CD4-positive, alpha-beta T cell treated with Interleukin-6 for 4 hours (primary cell): ENCODE results near the gene PUS1.

Source experiments
- DNase-seq: peaks from one replicate; pipeline ENCODE4 v3.0.0-alpha.2; 2020; ENCODE audit warnings: mixed read lengths

PUS1 gene

DNA sequence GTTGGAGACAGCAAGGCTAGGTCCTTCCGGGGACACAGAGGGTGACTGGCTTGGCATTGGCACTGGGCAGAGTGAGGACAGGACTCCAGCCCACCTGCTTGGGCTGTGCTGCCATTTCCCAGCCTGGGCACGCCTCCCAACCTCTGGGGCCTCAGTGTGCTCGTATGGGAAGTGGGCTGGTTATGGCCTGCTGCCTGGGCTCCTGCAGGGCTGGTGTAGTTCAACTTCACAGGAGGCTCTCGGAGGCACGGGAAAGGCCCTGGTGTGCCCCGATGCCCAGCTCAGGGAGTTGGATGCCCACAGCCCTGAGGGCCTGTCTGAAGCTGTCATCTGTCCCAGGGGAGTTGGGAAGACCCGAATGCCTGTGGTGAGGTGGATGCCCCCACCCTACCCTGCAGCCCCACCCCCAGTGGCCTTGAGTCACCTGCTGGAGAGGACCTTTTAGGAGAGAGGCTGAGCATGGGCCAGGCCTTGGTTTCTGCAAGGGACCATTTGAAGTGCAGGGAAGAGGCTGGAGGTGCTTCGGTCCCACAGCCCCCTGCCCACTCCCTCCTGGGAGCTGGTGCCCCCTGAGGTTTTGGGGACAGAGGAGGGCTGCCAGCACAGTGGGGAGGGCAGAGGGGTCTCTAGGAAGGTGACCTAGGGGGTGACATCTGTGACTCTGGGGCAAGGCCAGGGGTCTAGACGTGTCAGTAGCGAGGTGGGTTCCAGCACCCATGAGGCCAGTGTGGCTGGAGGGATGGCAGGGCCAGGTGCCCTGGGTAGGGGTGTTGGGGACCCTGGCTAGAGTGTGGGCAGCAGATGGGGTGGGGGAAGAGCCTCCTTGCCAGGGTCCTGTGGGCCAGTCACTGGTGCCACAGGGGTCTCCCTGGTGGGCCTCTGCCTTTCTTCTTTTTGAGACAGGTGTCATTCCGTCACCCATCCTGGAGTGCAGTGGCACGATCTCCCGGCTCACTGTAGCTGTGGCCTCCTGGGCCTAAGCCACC, 25.5 kb upstream of the PUS1 start:
- no peak for DNase-seq

DNA sequence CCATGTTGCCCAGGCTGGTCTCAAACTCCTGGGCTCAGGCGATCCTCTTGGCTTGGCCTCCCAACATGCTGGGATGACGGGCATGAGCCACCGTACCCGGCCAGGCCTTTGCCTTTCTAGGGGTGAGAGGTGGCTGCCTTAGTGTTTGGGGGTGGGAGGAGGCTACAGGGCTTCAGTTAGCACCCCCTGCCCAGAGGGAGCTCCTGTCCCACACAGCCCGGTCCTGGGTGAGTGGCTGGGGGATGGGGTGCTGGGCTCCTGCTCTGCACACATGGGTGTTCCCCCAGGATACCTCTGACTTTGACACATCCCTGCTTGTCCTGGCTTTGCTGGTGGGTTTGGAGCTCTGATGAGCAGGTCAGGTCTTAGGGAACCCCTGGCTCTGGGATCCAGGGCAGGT, 24.7 kb upstream of the PUS1 start:
- DNase-seq = no peak

DNA sequence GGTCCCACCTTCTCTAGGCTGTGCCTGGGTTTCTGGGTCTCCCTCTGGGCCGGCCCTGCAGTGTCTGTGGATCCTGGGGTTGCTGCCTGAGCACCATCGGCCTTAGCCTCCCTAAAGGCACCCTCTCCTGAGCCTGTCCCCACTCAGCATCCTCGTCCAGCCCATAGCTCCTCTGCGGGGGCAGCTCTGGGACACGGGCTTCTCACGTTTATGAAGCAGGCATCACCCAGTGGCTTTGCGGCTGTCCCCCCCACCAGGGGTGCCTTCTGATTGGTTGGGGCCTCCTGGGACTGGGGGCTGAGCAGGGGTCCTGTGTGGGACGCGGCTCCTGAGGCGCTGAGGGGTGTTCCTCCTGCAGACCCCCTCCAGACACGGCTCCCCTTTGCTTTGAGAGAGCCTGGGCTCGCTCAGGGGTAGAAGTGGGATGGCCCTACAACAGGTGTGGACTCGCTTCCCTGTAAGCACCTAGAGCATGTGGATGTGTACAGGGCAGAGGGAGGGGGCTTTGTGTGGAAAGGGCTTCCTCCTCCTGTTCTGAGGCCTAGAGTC, 23.9 kb upstream of the PUS1 start:
- DNase-seq = no peak

DNA sequence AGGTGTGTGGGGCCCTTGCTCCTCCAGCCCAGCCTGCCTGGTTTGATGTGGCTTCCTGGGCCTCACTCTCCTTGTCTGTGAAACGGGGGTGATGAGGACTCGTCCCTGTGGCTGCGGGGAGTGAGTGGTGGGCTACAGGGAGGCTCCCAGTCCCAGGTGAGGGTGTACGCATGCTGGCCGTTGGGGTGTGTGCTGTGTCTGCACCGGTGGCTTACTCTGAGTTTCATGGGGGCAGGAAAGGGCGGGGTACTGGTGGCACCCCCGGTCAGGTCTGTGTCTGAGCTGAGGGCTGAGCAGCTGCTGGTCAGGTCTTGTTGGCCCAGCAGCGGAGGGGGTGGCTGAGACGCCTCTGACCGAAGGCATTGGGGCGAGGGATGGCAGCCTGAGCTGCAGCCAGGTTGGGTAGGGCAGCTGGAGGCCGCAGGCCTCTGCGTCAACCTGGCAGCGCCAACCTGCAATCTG, 23.4 kb upstream of the PUS1 start:
- no peak for DNase-seq

DNA sequence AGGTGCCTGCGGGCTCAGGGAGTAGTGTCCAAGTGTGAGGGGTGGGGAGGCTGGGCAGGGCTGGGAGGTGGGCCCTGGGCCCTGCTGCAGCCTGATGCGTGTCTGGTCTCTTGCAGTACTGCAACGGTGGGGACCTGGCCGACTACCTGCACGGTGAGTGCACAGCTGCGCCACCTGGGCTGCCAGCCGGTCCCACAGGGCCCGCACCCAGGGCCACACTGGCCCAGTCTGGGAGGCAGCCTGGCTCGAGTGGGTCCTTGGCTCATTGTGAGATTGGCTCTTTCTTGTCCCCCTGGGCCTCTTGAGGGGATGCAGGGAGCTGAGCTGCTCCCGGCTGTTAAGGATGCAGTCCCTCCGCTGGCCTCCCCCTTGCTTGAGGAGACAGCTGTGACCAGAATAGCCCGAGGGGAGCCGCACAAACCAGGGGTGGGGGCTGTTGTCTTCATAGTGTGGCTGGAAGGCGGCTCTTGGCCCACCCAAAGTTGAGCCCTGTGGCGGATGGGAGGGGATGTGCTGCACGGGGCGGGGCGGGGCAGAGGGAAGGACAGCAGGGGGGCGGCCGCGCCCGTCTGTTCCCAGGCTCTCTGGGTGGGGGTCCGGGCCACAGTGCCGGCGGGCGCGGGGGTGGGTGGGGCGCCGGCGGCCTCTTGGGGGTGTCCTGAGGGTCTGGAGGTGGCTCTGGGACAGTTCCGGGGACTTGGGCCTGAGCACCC, 21.5 kb upstream of the PUS1 start:
- no peak for DNase-seq

DNA sequence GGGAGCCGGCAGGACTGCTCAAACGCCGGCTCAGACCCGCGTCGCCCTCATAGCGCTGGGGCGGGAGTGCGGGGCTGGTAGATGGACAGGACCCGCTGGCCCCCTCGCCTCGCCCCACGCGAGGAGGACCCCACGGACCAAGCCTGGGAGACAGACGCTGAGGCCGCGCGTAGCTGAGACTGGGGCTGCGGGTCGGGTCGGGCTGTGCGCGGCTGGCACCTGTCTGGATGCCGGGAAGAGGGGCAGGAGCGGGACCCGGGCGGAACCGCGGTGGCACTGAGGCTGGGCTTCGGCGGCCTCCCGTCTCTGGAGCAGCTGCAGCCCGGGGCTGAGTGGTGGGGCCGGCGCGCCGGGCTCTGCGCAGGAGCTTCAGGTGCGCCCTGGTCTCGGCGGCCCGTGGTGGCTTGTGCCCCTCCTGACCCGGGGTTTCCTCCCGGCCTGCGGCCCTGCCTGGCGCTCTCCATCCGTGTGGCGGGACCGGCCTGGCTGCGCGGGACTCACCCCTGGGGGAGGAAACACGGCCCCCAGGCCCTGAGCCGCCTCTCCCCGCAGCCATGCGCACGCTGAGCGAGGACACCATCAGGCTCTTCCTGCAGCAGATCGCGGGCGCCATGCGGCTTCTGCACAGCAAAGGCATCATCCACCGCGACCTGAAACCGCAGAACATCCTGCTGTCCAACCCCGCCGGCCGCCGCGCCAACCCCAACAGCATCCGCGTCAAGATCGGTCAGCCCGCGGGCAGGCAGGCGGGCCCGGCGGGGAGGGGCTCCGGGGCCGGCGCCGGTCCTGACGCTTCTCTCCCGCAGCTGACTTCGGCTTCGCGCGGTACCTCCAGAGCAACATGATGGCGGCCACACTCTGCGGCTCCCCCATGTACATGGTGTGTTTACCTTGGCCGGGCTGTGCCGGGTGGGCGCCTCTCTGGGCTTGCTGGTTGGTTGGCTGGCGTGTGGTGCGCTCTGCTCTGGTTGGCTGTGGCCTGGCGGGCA, 20.7 kb upstream of the PUS1 start:
- DNase-seq = no peak

DNA sequence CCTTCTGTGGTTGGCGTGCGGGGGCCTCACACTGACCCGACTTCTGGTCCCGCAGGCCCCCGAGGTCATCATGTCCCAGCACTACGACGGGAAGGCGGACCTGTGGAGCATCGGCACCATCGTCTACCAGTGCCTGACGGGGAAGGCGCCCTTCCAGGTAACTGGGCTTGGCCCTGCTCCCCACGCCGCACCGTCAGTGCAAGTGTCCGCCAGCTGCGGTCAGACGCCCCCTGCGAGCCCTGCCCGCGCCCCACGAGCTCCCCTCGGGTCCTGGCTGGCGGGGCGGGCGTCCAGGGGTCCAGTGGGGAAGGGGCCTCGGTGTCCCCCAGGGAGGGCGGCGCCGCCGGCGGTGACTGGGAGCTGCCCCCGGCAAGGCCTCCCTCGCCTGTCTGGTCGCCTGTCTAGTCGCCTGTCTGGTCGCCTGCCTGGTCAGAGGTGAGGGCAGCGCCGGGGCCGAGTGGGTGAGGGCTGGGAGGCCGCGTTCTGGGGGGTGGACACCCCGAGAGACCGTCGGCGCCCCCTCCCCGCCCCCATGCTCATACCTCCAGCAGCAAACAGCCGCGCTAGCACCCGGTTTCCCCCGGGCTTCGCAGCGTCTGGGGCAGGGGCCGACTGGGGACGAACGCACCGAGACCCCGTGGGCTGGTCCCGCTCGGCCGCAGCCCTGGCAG, 19.9 kb upstream of the PUS1 start:
- no peak for DNase-seq

DNA sequence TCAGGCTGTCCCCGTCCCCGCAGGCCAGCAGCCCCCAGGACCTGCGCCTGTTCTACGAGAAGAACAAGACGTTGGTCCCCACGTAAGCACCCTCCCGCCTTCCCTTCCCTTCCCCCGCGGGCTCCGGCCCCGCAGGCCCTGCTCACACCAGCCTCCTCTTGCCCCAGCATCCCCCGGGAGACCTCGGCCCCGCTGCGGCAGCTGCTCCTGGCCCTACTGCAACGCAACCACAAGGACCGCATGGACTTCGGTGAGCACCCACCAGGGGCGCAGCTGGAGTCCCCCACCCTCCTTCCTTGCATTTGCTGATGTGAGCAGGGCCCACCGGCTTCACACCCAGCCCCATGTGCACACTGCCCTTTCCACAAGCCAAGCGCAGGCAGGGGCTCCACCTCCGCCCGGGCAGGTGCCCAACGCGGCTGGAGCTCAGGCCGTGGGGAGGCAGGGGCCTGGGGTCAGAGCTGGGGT, 19.3 kb upstream of the PUS1 start:
- DNase-seq = no peak

DNA sequence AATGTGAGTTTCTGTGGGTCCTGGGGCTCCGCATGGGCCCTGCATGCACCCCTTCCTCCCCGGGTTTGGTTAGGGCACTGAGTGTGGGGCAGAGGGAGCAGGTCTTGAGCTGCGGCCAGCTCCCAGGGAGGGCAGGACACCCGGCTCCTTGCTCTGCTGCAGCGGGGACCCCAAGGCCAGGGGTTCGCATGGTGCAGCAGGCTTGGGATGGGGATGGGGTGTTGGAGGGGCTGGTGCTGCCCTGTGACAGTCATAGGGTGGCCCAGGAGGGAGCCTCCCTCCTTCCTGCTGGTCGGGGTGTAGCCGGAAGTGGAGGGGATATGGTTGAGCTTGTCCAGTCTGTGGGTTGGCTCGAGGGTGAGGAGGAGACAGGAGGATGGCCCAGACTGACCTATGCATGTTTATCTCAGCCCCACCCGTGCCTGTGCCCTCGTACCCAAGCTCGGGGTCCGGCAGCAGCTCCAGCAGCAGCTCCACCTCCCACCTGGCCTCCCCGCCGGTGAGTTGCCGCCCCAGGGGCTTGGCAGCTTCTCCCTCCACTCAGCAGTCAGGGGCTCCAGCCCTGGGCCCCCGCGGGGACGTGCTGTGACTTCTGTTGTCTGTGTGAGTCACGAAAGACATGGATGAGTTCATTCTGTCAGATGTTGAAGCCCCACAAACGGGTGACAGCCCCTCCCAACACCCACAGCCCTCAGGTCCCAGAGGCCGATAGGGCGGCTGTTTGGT, 18.6 kb upstream of the PUS1 start:
- no peak for DNase-seq

DNA sequence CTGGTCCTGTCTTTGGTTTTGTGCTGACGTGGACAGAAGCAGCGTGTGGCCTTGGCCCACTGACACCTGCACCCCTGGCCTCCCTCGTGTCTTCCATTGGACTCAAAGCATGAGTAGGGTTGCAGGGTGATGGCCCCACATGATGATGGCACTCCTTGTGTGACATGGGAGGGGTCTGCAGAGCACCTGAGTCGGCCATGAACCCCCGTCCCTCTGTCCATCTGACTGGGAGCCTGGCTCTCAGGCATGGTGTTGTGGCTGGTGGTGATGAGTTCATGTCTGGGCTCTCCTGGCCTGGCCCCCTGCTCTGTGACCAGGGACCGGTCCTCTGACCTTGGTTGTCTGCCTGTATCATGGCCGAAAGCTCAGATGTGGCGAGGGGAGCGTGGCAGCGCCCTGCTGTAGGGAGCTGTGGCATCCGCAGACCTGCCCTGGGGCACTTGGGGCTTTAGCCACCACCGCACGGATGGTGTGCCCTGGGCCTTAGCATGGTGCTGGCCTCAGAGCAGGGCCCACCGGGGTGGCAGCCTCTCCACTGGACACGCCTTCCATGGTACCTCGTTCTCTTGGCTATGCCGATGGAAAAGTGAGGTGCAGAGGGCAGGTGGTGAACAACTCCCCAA, 17.9 kb upstream of the PUS1 start:
- no peak for DNase-seq

DNA sequence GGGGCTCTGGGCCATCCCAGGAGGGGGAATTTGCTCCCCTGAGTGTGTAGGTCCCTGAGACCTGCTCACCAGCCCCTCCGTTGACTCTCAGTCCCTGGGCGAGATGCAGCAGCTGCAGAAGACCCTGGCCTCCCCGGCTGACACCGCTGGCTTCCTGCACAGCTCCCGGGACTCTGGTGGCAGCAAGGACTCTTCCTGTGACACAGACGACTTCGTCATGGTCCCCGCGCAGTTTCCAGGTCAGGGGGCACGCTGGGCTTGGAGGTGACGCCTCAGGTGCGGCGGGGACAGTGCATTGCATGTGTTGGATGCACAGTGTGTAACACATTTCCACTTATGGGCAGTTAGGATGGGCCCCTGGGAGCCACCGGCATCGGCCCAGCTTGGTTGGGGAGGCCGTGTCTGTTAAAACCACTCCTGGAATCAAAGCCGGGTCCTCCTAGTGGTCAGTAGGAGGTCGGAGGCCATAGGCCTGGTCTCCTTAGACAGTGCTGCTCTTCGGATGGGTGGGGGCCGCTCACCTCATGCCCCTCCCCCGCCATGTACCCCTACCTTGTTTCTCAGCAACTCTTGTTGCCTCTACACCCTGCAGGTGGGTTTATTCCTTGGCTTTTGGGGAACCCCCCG, 17.1 kb upstream of the PUS1 start:
- DNase-seq = no peak

DNA sequence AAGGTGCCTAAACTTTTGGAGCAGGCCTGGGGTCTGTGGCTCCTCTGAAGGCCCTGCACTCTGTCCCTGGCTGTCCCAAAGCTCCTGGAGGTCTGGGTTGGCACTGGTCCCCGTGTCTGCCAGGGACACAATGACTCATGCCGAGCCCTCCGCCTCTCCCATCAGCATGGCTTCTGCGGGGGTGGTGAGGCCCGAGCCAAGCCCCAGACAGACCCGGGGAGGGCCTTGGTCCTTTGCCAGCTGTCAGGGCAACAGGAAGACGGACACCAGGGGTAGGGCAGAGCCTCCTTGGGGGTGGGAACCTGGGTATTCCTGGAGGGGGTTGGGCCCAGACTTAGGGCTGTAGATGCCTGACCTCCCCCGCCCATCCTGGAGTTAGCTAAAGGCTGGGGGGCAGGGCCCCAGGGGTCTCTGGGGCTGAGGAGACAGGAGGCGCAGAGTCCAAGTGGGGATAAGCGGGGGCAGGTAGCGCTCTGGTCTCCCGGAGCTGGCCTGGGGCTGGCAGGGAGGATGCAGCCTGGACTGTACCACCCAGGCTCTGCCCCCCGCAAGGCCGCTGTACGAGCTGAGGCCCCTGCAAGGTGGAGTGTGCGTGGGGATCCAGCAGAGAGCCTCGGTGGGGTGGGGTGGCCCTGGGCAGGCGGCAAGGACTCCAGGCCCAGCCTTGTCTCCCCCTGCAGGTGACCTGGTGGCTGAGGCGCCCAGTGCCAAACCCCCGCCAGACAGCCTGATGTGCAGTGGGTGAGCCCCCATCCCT, 16.4 kb upstream of the PUS1 start:
- no peak for DNase-seq

DNA sequence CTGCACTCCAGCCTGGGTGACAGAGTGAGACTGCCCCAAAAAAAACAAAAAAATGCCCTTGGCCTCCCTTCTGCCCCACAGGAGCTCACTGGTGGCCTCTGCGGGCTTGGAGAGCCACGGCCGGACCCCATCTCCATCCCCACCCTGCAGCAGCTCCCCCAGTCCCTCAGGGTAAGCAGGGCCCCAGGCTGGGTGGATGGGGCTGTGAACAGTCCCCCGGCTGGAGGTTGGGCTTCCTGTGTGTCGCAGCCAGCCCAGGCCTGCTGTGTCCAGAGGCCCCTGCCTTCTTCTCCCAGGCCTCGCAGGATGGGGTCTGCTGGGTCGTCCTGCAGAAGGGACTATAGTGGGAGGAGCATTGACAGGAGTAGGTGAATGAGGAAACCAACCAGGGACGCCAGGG, 15.4 kb upstream of the PUS1 start:
- DNase-seq = no peak

DNA sequence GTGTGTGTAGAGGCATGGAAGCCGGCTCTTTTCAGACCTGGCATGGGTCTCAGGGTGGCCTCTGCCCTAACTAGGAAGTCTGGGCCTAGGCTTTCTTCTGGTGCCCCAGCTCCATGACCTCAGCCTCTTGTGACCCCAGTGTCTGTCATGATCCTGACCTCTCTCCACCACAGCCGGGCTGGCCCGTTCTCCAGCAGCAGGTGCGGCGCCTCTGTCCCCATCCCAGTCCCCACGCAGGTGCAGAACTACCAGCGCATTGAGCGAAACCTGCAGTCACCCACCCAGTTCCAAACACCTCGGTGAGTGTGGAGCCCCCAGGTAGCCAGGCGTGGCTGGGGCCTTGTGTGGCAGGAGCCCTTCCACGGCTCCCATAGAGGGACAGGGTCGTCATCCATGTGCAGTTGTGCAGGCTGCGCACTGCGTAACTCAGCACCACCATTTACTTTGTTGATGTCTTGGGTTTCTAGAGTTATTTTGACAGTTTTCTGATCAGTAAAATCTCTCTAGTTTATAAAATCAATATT, 14.8 kb upstream of the PUS1 start:
- no peak for DNase-seq

DNA sequence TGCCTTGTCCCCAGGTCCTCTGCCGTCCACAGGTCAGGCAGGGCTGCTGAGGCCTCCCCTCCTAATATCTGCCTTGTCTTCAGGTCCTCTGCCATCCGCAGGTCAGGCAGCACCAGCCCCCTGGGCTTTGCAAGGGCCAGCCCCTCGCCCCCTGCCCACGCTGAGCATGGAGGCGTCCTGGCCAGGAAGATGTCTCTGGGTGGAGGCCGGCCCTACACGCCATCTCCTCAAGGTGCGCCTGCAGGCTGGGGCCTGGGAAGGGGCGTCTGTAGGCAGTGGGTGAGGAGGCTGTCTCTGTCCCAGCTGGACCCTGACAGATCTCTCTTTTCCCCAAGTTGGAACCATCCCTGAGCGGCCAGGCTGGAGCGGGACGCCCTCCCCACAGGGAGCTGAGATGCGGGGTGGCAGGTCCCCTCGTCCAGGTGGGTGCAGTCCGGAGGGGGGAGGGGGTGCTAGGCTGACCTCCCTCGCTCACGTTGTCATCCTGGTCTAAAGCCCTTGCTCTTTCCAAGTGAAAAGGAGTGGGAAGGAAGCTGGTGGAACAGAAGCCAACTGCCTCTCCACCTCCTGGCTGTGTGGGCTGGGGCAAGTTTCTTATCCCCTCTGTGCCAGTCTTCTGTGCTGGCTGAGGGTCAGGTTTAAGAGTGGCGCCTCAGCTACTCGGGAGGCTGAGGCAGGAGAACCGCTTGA, 13.9 kb upstream of the PUS1 start:
- no peak for DNase-seq

DNA sequence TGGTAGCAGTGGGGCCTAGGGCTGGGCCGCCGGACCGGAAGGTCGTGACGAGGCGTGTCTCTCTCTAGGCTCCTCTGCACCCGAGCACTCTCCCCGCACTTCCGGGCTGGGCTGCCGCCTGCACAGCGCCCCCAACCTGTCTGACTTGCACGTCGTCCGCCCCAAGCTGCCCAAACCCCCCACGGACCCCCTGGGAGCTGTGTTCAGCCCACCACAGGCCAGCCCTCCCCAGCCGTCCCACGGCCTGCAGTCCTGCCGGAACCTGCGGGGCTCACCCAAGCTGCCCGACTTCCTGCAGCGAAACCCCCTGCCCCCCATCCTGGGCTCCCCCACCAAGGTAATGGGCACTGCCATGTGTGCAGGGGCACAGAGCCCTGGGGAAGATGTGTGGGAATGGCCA, 13.3 kb upstream of the PUS1 start:
- no peak for DNase-seq

DNA sequence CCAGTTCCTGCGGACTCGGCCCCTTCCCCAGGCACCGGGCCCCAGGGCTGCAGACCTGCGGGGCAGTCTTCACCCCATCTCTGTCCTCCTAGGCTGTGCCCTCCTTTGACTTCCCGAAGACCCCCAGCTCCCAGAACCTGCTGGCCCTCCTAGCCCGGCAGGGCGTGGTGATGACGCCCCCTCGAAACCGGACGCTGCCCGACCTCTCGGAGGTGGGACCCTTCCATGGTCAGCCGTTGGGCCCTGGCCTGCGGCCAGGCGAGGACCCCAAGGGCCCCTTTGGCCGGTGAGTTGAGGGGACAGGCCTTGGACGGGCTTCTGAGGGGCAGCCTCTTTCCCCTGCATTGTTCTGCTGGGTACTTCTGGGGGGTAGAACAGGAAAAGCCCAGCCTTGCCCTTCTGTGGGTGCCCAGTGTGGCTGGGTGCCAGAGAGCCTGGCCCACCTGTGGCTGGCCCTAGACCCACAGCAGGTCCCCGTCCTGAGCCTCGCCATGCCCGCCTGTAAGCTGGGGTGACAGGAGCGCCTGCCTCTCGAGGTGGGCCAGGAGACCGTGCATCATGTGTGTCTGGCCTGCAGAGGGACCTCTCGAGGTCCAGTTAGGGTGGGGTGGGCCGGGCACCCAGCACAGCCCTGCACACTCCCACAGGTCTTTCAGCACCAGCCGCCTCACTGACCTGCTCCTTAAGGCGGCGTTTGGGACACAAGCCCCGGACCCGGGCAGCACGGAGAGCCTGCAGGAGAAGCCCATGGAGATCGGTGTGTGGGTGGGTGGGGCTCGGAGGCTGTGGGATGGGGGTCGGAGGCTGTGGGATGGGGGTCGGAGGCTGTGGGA, 12.6 kb upstream of the PUS1 start:
- DNase-seq = no peak
